OCI-LY1 (cell line): ENCODE data around the gene GTF3C1.

ENCODE experiments used
- CTCF ChIP-seq: fragments of 200-600 bp; sonication (generic), shearing (Covaris generic); IDR thresholded peaks from 2 replicates; pipeline ENCODE4 v1.5.1; 2017; ENCODE audit warnings: mild to moderate bottlenecking, antibody characterized with exemption, low read length, moderate library complexity, mixed read lengths
- EZH2 ChIP-seq: fragments of 200-600 bp; sonication (generic), shearing (Covaris generic); IDR thresholded peaks from 2 replicates; pipeline ENCODE4 v1.8.0; 2017; ENCODE audit warnings: borderline replicate concordance, mixed run types, mild to moderate bottlenecking, antibody characterized with exemption, low read length, moderate library complexity, mixed read lengths

DNA sequence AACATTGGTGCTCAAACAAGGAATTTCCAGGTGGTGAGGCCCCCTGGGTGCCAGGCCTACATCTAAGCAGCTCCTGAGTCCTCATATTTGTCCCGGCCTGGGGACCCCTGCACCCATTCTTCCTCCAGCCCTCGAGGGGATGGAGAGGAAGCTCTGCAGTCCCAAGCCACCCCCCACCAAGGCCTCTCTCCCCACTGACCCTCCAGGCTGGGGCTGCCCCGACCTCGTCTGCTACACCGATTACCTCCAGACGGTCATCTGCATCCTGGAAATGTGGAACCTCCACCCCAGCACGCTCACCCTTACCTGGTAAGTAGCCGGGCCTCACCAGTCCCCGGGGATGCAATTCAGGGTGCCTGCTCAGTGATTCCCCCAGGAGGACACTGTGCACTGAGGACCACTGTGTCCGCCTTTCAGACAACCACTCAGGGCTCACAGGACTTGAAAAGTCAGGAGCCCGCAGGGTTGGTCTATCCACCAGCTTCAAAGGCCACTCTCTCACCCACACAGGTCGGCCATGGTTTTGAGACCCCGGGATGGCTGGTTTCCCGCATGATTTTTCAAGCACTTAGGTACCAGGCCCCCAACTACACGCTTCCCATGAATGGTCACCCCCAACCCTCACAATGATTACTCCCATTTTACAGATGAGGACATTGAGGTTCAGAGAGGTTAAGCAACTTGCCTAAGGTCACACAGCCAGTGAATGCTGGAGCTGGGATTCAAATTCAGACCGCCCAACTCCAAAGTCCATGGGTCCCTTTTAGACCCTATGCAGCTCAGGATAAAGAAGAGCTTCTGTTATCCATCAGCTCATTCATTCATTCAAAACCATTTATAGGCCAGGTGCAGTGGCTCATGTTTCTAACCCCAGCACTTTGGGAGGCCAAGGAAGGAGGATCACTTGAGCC, 115.3 kb downstream of the GTF3C1 start:
- TF ChIP-seq CTCF = no peak
- no peak for TF ChIP-seq EZH2
